SU-DHL-6 (cell line): ENCODE measurements around the gene NXN.
"Not testable (repeated sequence)": the region's sequence is repeated elsewhere in the genome, so short reads cannot be mapped to it uniquely, and the experiment has no call there.

Experiments
- H2AFZ ChIP-seq: fragments of 200-600 bp; sonication (generic); 2 replicates; pipeline ENCODE4 v1.6.1; 2014; ENCODE audit warnings: low read depth, mild to moderate bottlenecking, moderate library complexity, mixed read lengths, antibody characterized with exemption, low read length; ENCODE audit not compliant: severe bottlenecking
- H3F3A ChIP-seq: fragments of 200-600 bp; shearing (Covaris generic); 2 replicates; pipeline ENCODE4 v1.6.0; 2016; ENCODE audit warnings: antibody characterized with exemption, mild to moderate bottlenecking; ENCODE audit not compliant: insufficient read depth
- H3K27ac ChIP-seq: fragments of 200-600 bp; sonication (generic); 2 replicates; pipeline ENCODE4 v1.5.1; 2016; ENCODE audit warnings: low read depth, mild to moderate bottlenecking, low read length, moderate library complexity, mixed read lengths
- H3K27me3 ChIP-seq: fragments of 200-600 bp; sonication (generic), shearing (Covaris generic); 2 replicates; pipeline ENCODE4 v1.6.0; 2014; ENCODE audit warnings: mild to moderate bottlenecking, low read length
- H3K36me3 ChIP-seq: fragments of 200-600 bp; sonication (generic); 2 replicates; pipeline ENCODE4 v1.6.1; 2014; ENCODE audit warnings: mild to moderate bottlenecking, low read length, mixed read lengths
- H3K4me2 ChIP-seq: fragments of 300-600, 200-600 bp; shearing (Covaris generic), sonication (generic); 2 replicates; pipeline ENCODE4 v1.6.0; 2014; ENCODE audit warnings: low read length, low read depth, mild to moderate bottlenecking; ENCODE audit not compliant: poor library complexity, severe bottlenecking
- H3K4me3 ChIP-seq: fragments of 200-600 bp; sonication (generic); 2 replicates; pipeline ENCODE4 v1.5.1; 2014; ENCODE audit warnings: antibody characterized with exemption, low read length, mild to moderate bottlenecking, mixed read lengths; ENCODE audit not compliant: insufficient read depth, poor library complexity, severe bottlenecking
- H3K79me2 ChIP-seq: fragments of 200-600 bp; sonication (generic); 2 replicates; pipeline ENCODE4 v1.6.1; 2014; ENCODE audit warnings: mild to moderate bottlenecking, low read length, moderate library complexity; ENCODE audit not compliant: insufficient read depth
- H3K9ac ChIP-seq: fragments of 200-600 bp; sonication (generic); 2 replicates; pipeline ENCODE4 v1.7.0; 2014; ENCODE audit warnings: mild to moderate bottlenecking, low read length
- H3K9me2 ChIP-seq: fragments of 200-600 bp; sonication (generic); replicated peaks from 2 replicates; pipeline ENCODE4 v1.6.1; 2014; ENCODE audit warnings: low read length; ENCODE audit not compliant: insufficient read depth
- H3K9me3 ChIP-seq: fragments of 200-600 bp; sonication (generic); 2 replicates; pipeline ENCODE4 v1.6.1; 2014; ENCODE audit warnings: low read length, mixed read lengths; ENCODE audit not compliant: insufficient read depth
- H4K20me1 ChIP-seq: fragments of 200-600 bp; sonication (generic); 2 replicates; pipeline ENCODE4 v1.6.1; 2014; ENCODE audit warnings: low read depth, mild to moderate bottlenecking, antibody characterized with exemption, low read length, moderate library complexity, mixed read lengths
- CTCF ChIP-seq: fragments of 200-600 bp; sonication (generic); IDR thresholded peaks from one replicate; pipeline ENCODE4 v1.5.1; 2017; ENCODE audit warnings: antibody characterized with exemption, mild to moderate bottlenecking, low read length, moderate library complexity; ENCODE audit not compliant: insufficient read depth, poor library complexity, severe bottlenecking
- EZH2phosphoT487 ChIP-seq: fragments of 200-600 bp; sonication (generic), shearing (Covaris generic); conservative IDR thresholded peaks from 2 replicates; pipeline ENCODE4 v1.6.1; 2018; ENCODE audit warnings: mild to moderate bottlenecking, antibody characterized with exemption, low read length, moderate library complexity, mixed read lengths

The NXN gene

DNA sequence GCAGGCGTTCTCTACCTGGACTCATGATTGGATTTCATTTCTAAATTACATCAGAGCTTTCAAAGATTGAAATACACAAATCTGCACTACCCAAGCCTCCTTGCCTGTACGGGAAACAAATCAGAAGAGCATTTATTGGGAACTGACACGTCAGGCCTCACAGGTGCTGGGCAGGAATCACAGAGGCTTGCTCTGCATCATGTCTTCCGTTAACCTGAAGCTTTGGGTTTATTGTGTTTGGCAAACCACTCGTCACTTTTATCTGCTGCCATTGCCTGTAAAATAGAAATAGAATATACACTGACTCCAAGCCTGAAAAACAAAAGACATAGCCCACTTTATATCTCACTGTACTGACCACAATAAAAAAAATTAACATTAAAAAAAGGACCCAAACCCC is 219.6 kb downstream of the NXN start:
- Histone ChIP-seq H3K27me3 (no peaks in the 10 kb centered on the region), H2AFZ (no peak overlapping the region), H3F3A (peaks cover 6% of the 10 kb centered on the region; the same call in 1 of the 2 replicates), H3K4me3 (no peak overlapping the region), H3K79me2 (no peaks in the 10 kb centered on the region), H3K36me3 (peaks cover 13% of the 10 kb centered on the region; the same call in 1 of the 2 replicates), H3K9ac (no peak overlapping the region), H3K27ac (no peak overlapping the region), H3K9me3 (no peaks in the 10 kb centered on the region), H3K4me2 (no peak overlapping the region), H4K20me1 (no peaks in the 10 kb centered on the region), H3K9me2 (no peaks in the 10 kb centered on the region)
- TF ChIP-seq CTCF (no peak), EZH2phosphoT487 (no peak)

GRCh38 chr17:756010-756567 is 223.5 kb downstream of the NXN start:
- not testable (repeated sequence) for H3K79me2 ChIP-seq, H3K9me3 ChIP-seq, H3K4me2 ChIP-seq, H3K4me3 ChIP-seq, H2AFZ ChIP-seq, H3K9me2 ChIP-seq, H3K9ac ChIP-seq, H3K27me3 ChIP-seq, H4K20me1 ChIP-seq, H3K27ac ChIP-seq
- Histone ChIP-seq H3K36me3 (peaks cover 13% of the 10 kb centered on the region; the same call in 1 of the 2 replicates), H3F3A (peaks cover 23% of the 10 kb centered on the region)

- H4K20me1 ChIP-seq, H3K27me3 ChIP-seq, H3K36me3 ChIP-seq, H3K9me3 ChIP-seq, H3K4me2 ChIP-seq, H2AFZ ChIP-seq, H3K4me3 ChIP-seq, H3K9me2 ChIP-seq, H3K9ac ChIP-seq, H3K27ac ChIP-seq: not testable (repeated sequence)
- Histone ChIP-seq H3K79me2 (peaks cover 16% of the 10 kb centered on the region), H3F3A (peaks cover 23% of the 10 kb centered on the region)
Measured at GRCh38 chr17:755319-755961, 224.1 kb downstream of the NXN start.

DNA sequence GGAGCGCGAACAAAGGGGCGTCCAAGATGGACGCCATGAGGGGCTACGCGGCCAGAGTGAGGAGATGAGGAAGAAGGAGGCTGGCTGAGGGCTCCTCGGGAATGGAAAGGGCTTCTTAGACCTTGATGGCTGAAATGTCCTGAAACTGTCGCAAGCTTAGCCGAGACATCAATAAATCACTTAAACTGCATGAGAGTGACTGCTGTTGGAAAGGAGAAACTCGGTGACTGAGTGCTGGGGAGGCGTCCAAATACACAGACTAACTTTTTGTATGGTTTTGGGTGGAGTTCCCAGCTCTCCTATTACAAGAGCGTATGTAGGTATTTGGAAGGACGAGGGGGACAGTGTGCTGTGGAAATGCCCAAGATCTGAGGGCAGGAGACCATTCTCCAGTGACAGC is 226.2 kb downstream of the NXN start:
- H3K4me3 ChIP-seq: no peak overlapping the region
- peaks cover 20% of the 10 kb centered on the region for H3F3A ChIP-seq
- H3K27ac ChIP-seq: no peak overlapping the region
- H3K9me2 ChIP-seq: no peaks in the 10 kb centered on the region
- H3K9ac ChIP-seq: no peak overlapping the region
- H3K36me3 ChIP-seq: no peaks in the 10 kb centered on the region
- no peak overlapping the region for H3K4me2 ChIP-seq
- H3K27me3 ChIP-seq: no peaks in the 10 kb centered on the region
- TF ChIP-seq CTCF (no peak), EZH2phosphoT487 (no peak)
- peaks cover 31% of the 10 kb centered on the region for H3K79me2 ChIP-seq
- H2AFZ ChIP-seq: no peak overlapping the region
- H3K9me3 ChIP-seq: no peaks in the 10 kb centered on the region
- peaks cover 2% of the 10 kb centered on the region; the same call in 1 of the 2 replicates for H4K20me1 ChIP-seq
